Adipocyte (in vitro differentiated cells): ENCODE measurements around the gene TNFRSF9.

Experiments
- DNase-seq: peaks from one replicate; pipeline ENCODE4 v3.0.0-alpha.2; 2015; ENCODE audit warnings: low read depth
- H3K27me3 ChIP-seq: replicated peaks from 2 replicates; pipeline ENCODE4 v1.7.0; 2013; ENCODE audit warnings: mild to moderate bottlenecking, low read length, moderate library complexity; ENCODE audit not compliant: control insufficient read depth, insufficient read depth
- H3K36me3 ChIP-seq: 2 replicates; pipeline ENCODE4 v1.7.0; 2013; ENCODE audit warnings: low read length, mild to moderate bottlenecking, moderate library complexity; ENCODE audit not compliant: control insufficient read depth, insufficient read depth, severe bottlenecking
- H3K4me1 ChIP-seq: 2 replicates; pipeline ENCODE4 v1.7.0; 2013; ENCODE audit warnings: mild to moderate bottlenecking, low read length, moderate library complexity; ENCODE audit not compliant: control insufficient read depth, insufficient read depth
- H3K4me3 ChIP-seq: 2 replicates; pipeline ENCODE4 v1.7.0; 2013; ENCODE audit warnings: mild to moderate bottlenecking, low read length, moderate library complexity
- H3K9ac ChIP-seq: 2 replicates; pipeline ENCODE4 v1.7.0; 2013; ENCODE audit warnings: mild to moderate bottlenecking, low read length, moderate library complexity
- H3K9me3 ChIP-seq: 2 replicates; pipeline ENCODE4 v1.7.0; 2013; ENCODE audit warnings: mild to moderate bottlenecking, low read length, moderate library complexity; ENCODE audit not compliant: control insufficient read depth

Gene TNFRSF9

GRCh38 chr1:7865978-7866377, 74.7 kb downstream of the TNFRSF9 start:
- Histone ChIP-seq H3K4me1 (no peaks in the 10 kb centered on the region), H3K36me3 (no peaks in the 10 kb centered on the region), H3K27me3 (peaks cover 7% of the 10 kb centered on the region), H3K9ac (no peak overlapping the region), H3K4me3 (no peak overlapping the region), H3K9me3 (peaks cover 8% of the 10 kb centered on the region)
- DNase-seq = no peak
